Keratinocyte (primary cell): ENCODE results near the gene C17orf114.
A peak's percentile ranks its signal among the peaks of the same experiment; 100 is the strongest.

Experiments used
- DNase-seq: peaks from one replicate; pipeline ENCODE4 v3.0.0-alpha.2; 2011; ENCODE audit warnings: low read depth, missing footprints, low spot score
- FAIRE-seq: peaks from 2 replicates; lab custom pipeline; 2011; peaks lifted over from hg19 to GRCh38; lab: Jason Lieb, UNC
- H2AFZ ChIP-seq: 2 replicates; pipeline ENCODE4 v1.6.0; 2012; ENCODE audit warnings: low read length, control low read depth, inconsistent platforms; ENCODE audit not compliant: control insufficient read depth
- H3K27ac ChIP-seq: 2 replicates; pipeline ENCODE4 v1.5.1; 2011; ENCODE audit warnings: low read length; ENCODE audit not compliant: control insufficient read depth, insufficient read depth
- H3K27me3 ChIP-seq: 3 replicates; pipeline ENCODE4 v1.6.0; 2011; ENCODE audit warnings: low read length; ENCODE audit not compliant: control insufficient read depth, insufficient read depth; ENCODE audit errors: extremely low read depth
- H3K36me3 ChIP-seq, 2 experiments: 2 replicates in 1 of 2; 3 replicates in 1 of 2; pipeline ENCODE4 v1.5.1; 2011; ENCODE audit warnings: low read length in 2 of 2, mild to moderate bottlenecking in 1 of 2; ENCODE audit not compliant: control insufficient read depth in 2 of 2, insufficient read depth in 2 of 2; ENCODE audit errors: extremely low read depth in 1 of 2
- H3K4me1 ChIP-seq: 3 replicates; pipeline ENCODE4 v1.5.1; 2011; ENCODE audit warnings: low read length; ENCODE audit not compliant: control insufficient read depth, insufficient read depth; ENCODE audit errors: extremely low read depth
- H3K4me2 ChIP-seq: 3 replicates; pipeline ENCODE4 v1.6.0; 2011; ENCODE audit warnings: low read depth, low read length; ENCODE audit not compliant: control insufficient read depth, insufficient read depth; ENCODE audit errors: extremely low read depth
- H3K4me3 ChIP-seq, 3 experiments: fragments of 200-600 bp in 1 of 3; sonication (generic) in 1 of 3; 2 replicates in 2 of 3; 3 replicates in 1 of 3; pipeline ENCODE4 v1.5.1; 2011 to 2016; ENCODE audit warnings: low read length in 3 of 3, mild to moderate bottlenecking in 3 of 3, control low read depth in 2 of 3, inconsistent platforms in 1 of 3, low read depth in 1 of 3, mixed read lengths in 1 of 3, mixed run types in 1 of 3, moderate library complexity in 1 of 3; ENCODE audit not compliant: control insufficient read depth in 2 of 3, insufficient read depth in 2 of 3; ENCODE audit errors: extremely low read depth in 1 of 3
- H3K79me2 ChIP-seq: 2 replicates; pipeline ENCODE4 v1.6.0; 2012; ENCODE audit warnings: low read length; ENCODE audit not compliant: control insufficient read depth, insufficient read depth
- H3K9ac ChIP-seq: 3 replicates; pipeline ENCODE4 v1.6.0; 2011; ENCODE audit warnings: low read length; ENCODE audit not compliant: control insufficient read depth, insufficient read depth; ENCODE audit errors: extremely low read depth
- H3K9me1 ChIP-seq: 3 replicates; pipeline ENCODE4 v1.6.0; 2011; ENCODE audit warnings: low read length; ENCODE audit not compliant: control insufficient read depth, insufficient read depth; ENCODE audit errors: extremely low read depth
- H3K9me3 ChIP-seq: 2 replicates; pipeline ENCODE4 v1.5.1; 2012; ENCODE audit warnings: low read depth, low read length; ENCODE audit not compliant: control insufficient read depth
- H4K20me1 ChIP-seq: 3 replicates; pipeline ENCODE4 v1.6.0; 2011; ENCODE audit warnings: low read length; ENCODE audit not compliant: control insufficient read depth, insufficient read depth; ENCODE audit errors: extremely low read depth
- EZH2 ChIP-seq: IDR thresholded peaks from one replicate; pipeline ENCODE4 v1.6.1; 2012; ENCODE audit warnings: inconsistent platforms, mild to moderate bottlenecking, low read length, moderate library complexity
- dilution Hi-C: fragments of 300-500 bp; cut with MboI; formaldehyde crosslinking; loops from one replicate; pipeline ENCODE4 v1.7.0; 2020; ENCODE audit warnings: low sequenced_read_pairs; ENCODE audit not compliant: extremely low pct_ligation_motif_present
- TF ChIP-seq, protein P1 (sequence below), 3 experiments: IDR thresholded peaks in 1 of 3; conservative IDR thresholded peaks in 1 of 3; optimal IDR thresholded peaks in 1 of 3; 2 replicates in 2 of 3; 3 replicates in 1 of 3; pipeline versions ENCODE3 to v1.5.1; 2011; ENCODE audit warnings: low read length in 3 of 3, mild to moderate bottlenecking in 3 of 3, moderate library complexity in 2 of 3, control low read depth in 1 of 3, inconsistent platforms in 1 of 3; ENCODE audit not compliant: insufficient read depth in 2 of 3; ENCODE audit errors: extremely low read depth in 1 of 3

Gene C17orf114

DNA sequence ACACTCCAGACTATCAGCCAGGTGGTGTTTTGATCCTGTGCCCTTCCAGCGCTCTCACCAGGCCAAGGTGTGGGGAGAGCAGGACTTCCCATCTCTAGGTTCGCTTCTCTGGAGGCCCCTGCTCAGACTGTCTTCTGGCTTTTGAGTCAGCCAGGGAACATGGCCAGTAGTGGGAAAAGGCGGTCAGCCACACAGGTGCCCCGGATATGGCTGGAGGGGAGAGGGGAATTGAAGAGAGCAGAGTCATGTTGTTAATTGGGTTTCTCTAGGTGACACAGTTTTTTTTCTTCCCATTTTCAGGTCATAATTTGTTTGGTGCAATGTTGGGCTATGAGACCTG lies 32.5 kb upstream of the C17orf114 start:
- Histone ChIP-seq H3K27me3 (no peaks in the 10 kb centered on the region), H2AFZ (no peak overlapping the region), H3K36me3 (peaks cover 8 to 22% of the 10 kb centered on the region in 2 experiments), H3K4me3 (peak overlapping the region; percentile 98 to 99 (median 99)), H3K4me2 (peak overlapping the region; percentile 100), H3K27ac (peak overlapping the region; percentile 81), H3K9me1 (peaks cover 5% of the 10 kb centered on the region), H4K20me1 (peaks cover 6% of the 10 kb centered on the region), H3K9me3 (no peaks in the 10 kb centered on the region), H3K9ac (peak overlapping the region; percentile 86), H3K79me2 (peaks cover 62% of the 10 kb centered on the region), H3K4me1 (peaks cover 33% of the 10 kb centered on the region)
- TF ChIP-seq, protein P1, sequence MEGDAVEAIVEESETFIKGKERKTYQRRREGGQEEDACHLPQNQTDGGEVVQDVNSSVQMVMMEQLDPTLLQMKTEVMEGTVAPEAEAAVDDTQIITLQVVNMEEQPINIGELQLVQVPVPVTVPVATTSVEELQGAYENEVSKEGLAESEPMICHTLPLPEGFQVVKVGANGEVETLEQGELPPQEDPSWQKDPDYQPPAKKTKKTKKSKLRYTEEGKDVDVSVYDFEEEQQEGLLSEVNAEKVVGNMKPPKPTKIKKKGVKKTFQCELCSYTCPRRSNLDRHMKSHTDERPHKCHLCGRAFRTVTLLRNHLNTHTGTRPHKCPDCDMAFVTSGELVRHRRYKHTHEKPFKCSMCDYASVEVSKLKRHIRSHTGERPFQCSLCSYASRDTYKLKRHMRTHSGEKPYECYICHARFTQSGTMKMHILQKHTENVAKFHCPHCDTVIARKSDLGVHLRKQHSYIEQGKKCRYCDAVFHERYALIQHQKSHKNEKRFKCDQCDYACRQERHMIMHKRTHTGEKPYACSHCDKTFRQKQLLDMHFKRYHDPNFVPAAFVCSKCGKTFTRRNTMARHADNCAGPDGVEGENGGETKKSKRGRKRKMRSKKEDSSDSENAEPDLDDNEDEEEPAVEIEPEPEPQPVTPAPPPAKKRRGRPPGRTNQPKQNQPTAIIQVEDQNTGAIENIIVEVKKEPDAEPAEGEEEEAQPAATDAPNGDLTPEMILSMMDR (optimal IDR thresholded peaks at IDR 0.05 in 1 of 3, IDR thresholded peaks at IDR 0.05 in 1 of 3, conservative IDR thresholded peaks at IDR 0.05 in 1 of 3; ENCODE audit: extremely low read depth in 1 of 3, insufficient read depth in 2 of 3, low read length in 3 of 3): no peak
- no peak for TF ChIP-seq EZH2
- dilution Hi-C loops: no loop called here
- DNase-seq (no peak), FAIRE-seq (no peak)

DNA sequence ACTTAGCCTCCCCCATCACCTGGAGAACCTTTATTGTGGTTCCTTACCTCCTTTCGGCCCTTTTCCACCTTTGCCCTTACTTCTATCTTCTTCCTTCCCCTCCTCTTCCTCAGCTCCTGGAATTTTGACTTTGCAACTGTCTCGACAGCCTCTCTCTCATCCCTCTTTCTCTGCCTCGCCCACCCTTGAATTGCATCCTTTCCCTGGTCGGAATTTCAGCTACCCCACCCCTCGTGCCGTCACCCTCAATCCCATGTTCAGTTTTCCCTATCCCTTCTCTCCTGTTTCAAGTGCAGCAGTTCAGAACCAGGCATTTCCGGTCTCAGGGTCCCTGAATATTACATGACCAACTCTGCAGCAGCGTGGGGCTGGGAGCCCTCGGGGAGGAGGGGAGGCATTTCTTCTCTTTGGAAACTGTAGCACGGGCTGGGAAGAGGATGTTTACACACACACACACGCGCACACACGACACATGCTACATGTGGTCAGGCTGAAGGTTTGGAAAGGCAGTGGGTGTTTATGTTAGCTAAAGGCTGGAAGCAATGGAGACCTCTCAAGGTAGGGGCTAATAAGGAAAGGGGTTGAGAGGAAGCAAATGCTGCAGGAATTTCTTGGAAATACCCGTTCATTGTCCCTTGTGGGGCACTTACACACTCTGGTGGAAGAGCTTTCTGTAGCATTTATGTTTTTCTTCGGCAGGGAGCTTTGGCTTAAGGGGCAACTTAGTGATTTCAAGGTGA lies 32.0 kb upstream of the C17orf114 start:
- H3K27me3 ChIP-seq: no peaks in the 10 kb centered on the region
- dilution Hi-C loops: no loop called here
- TF ChIP-seq, protein P1 (optimal IDR thresholded peaks at IDR 0.05 in 1 of 3, IDR thresholded peaks at IDR 0.05 in 1 of 3, conservative IDR thresholded peaks at IDR 0.05 in 1 of 3; ENCODE audit: extremely low read depth in 1 of 3, insufficient read depth in 2 of 3, low read length in 3 of 3): no peak
- TF ChIP-seq EZH2: no peak

More for the DNA sequence above, 32.0 kb upstream of the C17orf114 start:
- no peaks in the 10 kb centered on the region for H3K9me3 ChIP-seq
- H3K36me3 ChIP-seq: peaks cover 6 to 22% of the 10 kb centered on the region in 2 experiments
- H3K79me2 ChIP-seq: peaks cover 56% of the 10 kb centered on the region
- peaks cover 28% of the 10 kb centered on the region for H3K4me1 ChIP-seq
- FAIRE-seq: no peak
- peak overlapping the region; percentile 98 to 99 (median 99) for H3K4me3 ChIP-seq
- DNase-seq: no peak
- H3K9ac ChIP-seq: peak overlapping the region; percentile 86
- peak overlapping the region; percentile 100 for H3K4me2 ChIP-seq
- H4K20me1 ChIP-seq: peaks cover 6% of the 10 kb centered on the region
- peak overlapping the region; percentile 13 for H2AFZ ChIP-seq
- H3K9me1 ChIP-seq: peaks cover 5% of the 10 kb centered on the region
- H3K27ac ChIP-seq: peak overlapping the region; percentile 81
